Stimulated activated CD4-positive, alpha-beta T cell treated with anti-CD3 and anti-CD28 coated beads, Interleukin-4, amount 100 ng/mL, for 4 hours (primary cell): ENCODE results near the gene PDE11A.
"Not testable (repeated sequence)": the region's sequence is repeated elsewhere in the genome, so short reads cannot be mapped to it uniquely, and the experiment has no call there.

Source experiments
- DNase-seq, 2 experiments: peaks; one replicate each; pipeline ENCODE4 v3.0.0-alpha.2; 2020

PDE11A gene

DNA sequence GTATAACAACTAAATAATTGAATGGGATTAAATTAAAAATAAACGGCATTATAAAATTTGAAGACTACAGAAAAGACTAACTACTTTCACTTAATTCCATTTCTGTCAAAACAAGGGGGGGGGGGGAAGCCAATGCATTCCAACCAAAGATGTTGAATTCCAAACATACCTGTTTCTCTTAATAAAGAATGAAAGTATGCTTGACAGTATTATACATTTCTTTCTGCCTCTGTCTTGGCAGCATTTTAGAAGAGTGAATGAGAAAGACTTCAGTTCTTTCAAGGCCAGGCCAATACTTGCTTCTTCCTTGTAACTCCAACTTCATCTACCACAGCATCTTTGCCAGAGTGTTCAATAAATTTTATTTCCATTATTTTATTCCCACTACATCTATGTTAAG lies 65.9 kb downstream of the PDE11A start:
- no peak for DNase-seq

DNA sequence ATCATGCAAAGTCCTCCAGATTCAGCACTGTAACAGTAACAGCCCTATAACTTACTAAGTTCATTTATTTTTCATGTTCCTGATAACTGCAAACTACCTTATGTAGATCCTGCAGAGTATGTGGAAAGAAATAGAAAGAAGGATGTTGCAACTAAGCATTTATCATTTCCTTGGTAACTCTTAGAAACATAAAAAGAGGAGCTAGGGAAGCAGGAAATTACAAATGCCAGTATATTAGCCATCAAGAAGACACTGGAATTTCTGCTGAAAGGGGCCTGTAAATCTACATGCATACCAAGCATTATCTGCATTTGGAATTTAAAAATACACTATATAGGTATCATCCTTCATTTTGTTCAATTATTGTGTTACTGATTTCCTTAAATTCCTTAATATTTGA lies 66.8 kb downstream of the PDE11A start:
- DNase-seq = no peak

DNA sequence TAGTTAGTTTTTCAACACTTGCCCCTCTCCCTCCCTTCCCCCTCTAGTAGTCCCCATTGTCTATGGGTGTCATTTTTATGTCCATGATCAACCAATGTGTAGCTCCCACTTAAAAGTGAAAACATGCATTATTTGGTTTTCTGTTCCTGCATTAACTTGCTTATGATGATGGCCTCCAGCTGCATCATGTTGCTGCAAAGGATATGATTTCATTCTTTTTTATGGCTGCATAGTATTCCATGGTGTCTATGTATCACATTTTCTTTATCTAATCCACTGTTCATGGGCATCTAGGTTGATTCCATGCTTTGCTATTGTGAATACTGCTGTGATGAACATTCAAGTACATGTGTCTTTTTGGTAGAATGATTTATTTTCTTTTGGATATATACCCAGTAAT lies 70.5 kb downstream of the PDE11A start:
- DNase-seq = no peak

DNA sequence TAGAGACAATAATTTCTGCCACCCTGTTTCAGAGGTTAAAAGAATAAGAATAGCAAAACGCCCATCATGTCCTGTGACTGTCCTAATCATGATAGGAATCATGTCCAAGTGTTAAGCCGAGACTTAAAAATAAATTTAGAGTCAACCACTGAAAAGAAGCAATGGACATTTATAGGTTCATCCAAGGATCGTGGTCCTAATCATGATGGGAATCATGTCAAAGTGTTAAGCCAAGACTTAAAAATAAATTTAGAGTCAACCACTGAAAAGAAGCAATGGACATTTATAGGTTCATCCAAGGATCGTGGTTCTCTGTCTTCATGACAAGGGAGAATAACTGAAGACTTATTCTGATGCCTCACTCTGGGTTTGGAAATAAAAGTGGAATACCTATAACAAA lies 73.6 kb downstream of the PDE11A start:
- DNase-seq = no peak

DNA sequence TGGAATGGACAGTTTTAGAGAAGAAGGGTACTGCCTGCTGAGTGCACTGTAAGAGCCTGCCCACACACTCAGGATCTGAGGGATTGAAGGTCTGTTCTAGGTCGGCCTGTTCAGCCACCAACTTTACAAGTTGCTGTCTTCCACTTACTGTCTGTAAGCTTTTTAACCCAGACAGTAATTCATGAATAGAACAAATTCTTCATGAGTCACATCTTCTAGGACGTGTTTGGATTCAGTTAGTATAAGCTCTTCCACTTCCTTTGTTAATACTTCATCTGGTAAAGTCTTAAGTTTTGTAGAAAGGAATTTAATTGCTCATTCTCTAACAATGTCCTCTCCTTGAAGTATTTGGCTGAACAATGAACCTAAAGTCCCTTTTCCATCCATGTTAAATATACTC lies 74.6 kb downstream of the PDE11A start:
- DNase-seq = no peak

DNA sequence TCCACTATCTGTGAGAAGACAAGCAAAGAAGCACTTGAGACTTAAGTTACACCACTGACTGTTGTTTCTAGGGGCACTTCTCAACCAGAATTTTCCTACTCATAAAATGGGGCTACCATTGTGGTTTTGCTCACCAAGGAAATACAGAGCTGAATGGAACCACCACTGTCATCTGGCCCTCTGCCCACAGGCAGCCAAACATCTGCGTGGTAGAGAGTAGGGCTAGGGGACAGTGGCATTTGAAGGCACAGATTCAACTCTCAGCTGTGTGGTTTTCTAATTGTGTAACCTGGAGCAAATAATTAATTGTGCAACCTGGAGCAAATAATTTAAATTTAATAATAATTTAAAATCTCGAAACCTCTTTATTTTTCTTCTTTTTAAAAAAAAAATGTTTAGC lies 79.6 kb downstream of the PDE11A start:
- no peak for DNase-seq

DNA sequence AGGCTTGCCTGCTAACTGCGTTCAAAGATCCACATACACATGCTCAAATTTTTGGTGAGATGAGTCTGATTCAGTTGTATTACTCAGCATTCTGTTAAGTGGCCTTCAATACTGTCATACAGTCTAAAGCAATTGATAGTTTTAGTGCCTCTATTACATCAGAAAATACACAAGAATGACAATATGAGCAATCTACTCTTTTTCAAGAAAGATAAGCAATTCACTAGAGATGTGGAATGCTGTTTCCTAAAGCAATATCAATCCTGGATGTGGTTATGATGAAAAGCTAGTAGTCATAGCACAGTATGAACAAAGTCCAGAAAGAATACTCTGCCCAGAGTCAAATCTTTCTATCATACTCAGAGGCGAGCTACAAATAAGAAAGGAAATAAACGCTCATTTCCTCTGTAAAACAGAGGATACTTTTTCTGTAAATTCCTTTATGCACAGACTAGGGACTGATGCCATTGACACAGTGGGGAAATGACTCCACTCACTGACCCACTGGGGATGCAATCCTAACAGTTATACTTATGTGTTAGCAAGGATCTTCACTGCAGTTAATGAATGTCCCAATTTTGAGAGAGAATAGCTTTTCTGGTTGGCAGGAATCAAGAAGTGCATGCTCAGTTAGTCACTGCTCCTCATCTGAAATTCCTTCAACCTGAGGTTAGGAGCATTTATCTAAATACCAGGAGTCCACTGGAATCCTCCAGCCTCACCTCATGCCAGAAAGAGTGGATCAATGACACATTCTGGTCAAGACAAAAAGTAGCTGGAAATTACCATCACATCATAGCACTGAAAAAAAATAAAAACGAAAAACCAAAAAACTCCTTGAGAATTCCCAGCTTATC lies 83.3 kb downstream of the PDE11A start:
- DNase-seq = no peak

DNA sequence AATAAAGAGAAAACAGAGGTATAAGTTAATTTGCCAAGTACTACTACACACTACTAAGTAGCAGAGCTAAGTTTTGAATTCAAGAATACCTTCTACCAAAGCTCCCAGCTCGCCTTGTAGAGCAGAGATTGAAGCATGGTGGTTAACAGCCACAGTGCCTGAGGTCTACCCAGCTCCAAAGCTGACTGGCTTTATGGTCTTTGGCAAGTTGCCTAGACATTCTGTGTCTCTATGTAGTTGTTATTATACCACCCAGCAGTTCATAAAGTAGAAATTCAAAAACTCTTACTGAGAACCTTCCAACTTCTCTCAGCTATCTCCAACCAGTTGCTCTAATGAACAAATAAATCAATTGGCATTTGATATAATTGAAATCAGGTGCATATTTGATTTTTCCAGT lies 87.8 kb downstream of the PDE11A start:
- DNase-seq = no peak

DNA sequence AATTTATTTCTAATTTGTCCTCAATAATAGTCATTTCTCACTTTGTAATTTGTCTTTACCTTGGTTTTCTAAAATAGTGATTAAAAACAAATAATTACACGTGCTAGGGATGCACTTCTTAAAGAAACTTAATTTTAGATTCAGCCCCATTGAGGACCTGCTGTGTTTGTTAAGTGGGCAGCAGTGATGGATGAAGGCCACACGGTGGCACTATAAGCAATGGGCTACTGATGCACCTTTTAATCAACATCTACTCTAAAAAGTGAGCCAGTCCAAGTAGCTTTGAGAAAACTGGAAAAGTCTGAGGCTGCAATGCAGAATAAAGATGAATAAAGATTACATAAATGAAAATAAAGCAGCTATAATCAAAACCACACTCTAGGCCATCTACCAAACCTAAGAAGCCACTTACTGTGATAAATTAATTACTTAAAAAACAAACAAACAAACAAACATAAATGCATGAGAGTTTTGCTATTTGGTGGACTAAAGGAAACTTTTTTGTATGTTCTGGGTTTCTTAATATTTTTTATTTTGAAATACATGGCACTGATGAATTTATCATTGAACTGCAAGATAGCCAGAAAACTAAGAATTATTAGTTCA lies 89.3 kb downstream of the PDE11A start:
- DNase-seq = no peak

DNA sequence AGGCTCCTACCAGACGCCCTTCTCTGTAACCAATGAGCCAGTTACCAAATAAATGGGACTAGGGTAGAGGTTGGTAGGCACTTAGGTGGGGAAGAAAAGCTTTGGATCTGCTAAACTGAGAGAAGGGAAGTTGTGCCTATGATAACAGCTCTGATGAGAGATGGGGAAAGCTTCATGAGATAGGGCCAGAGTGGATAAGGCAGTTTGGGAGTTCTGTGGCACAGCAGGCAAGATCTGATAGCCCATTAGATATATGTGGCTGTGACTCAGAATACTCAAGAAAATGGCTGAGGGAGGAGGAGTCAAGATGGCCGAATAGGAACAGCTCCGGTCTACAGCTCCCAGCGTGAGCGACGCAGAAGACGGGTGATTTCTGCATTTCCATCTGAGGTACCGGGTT lies 99.8 kb downstream of the PDE11A start:
- DNase-seq = no peak

DNA sequence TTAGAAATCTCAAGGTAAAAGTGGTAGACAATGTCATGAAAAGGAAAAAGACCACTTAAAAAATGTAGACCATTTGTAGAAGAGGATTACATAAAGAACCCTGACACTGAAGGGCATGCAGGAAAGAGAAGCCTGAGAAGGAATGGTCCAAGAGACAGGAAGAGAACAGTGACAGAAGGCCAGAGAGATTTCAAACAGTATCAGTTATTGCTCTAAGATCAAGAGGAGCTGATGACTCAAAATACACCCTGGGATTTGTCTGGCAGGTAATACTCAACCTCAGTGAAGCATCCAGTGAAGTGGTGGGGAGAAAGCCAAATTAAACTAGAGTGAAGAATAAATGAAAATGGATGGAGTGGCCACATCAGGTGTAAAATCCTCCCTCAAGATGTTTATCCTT lies 100.5 kb downstream of the PDE11A start:
- no peak for DNase-seq

DNA sequence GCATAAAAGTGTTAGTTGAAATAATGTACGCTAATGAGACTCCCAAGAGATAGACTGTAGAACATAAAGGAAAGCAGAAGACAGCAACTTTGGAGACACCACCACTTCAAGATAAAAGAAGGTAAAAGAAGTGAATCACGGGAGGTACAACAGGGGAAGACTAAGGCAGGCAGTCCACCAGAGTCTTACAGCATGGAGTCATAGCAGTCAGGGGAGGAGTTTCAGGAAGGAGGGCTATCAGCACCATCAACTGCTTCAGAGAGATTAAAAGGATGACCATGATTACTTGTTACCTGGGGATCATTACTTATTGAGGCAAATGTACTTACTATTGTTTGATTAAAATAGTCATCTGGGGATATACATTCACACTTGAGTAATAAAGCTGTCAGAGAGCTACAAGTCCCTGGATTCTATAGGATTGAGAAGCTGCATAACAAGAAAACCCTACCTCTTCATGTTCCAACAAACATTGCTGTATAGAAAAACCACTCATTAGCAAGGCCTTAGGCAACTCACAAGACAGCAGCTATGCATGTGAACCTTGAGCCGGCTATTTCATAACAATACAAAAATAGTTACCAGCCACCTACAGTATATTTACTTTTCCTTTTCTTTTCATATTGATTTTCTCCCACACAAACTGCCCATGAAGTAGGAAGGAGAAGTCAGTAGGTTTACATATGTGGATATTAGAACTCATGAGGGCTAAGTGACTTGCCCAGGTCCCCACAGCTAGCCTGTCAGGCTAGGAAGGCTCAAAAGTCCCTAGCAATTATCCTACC lies 101.7 kb downstream of the PDE11A start:
- DNase-seq = no peak

DNA sequence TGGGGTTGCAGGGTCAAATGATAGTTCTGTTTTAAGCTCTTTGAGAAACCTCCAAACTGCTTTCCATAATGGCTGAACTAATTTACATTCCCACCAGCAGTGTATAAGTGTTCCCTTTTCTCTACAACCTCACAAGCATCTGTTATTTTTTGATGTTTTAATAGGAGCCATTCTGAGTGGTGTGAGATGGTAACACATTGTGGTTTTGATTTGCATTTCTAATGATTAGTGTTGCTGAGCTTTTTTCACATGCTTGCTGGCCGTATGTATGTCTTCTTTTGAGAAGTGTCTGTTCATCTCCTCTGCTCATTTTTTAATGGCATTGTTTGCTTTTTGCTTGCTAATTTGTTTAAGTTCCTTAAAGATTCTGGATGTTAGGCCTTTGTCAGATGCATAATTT lies 107.7 kb downstream of the PDE11A start:
- no peak for DNase-seq

DNA sequence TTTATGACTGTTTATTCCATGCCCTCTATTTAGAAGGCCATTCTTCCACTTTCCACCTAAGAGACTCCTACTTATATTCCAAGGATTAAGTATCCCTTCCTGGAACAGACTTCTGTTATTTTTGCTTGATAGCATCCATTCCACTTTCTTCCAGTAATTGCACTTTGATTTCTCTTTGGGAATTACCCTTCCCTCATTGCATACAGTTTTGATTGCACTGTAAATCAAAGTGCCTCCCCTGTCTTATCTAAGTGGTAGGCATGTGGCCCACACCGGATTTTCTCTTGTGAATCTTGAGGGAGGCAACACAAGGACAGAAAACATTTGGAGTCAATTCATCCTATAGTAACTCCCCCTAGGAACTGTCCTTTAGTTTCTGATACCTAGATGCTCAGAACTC lies 120.4 kb downstream of the PDE11A start:
- DNase-seq = no peak

DNA sequence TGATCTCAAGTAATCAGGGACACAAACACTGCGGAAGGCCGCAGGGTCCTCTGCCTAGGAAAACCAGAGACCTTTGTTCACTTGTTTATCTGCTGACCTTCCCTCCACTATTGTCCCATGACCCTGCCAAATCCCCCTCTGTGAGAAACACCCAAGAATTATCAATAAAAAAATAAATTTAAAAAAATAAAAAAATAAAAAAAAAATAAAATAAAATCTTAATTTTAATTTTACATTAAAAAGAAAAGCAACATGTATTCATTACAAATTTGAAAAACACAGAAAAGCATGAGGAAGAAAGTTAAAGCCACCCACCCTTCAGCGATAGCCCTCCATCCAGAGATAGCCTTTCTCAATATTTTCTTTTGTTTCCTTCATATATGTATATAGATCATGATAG lies 125.0 kb downstream of the PDE11A start:
- not testable (repeated sequence) for DNase-seq

DNA sequence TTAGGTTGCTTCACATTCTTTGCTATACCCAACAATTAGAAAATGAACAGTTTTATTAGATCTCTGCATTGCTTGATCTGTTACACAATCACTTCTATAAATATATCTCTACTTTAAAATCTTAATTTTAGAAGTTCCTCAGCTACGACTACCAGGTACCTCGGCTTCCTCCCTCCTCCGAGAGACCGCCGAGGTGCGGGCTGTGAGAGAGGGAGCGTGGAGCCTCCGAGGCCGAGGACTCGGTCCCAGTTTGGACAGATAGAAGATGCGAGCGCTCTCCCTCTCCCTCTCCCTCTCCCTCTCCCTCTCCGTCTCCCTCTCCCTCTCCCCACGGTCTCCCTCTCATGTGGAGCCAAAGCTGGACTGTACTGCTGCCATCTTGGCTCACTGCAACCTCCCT lies 128.0 kb downstream of the PDE11A start:
- DNase-seq = not testable (repeated sequence)

DNA sequence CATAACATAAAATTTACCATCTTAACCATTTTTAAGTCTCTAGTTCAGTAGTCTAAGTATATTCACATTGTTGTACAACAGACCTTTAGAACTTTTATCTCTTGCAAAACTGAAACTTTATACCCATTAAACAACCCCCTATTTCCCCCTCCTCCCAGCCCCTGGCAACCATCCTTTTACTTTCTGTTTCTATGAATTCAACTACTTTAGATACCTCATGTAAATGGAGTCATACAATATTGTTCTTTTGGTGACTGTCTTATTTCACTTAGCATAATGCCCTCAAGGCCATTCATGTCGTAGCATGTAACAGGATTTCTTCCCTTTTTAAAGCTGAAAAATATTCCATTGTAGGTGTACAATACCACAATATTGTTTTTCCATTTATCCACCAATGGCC lies 129.8 kb downstream of the PDE11A start:
- no peak for DNase-seq

DNA sequence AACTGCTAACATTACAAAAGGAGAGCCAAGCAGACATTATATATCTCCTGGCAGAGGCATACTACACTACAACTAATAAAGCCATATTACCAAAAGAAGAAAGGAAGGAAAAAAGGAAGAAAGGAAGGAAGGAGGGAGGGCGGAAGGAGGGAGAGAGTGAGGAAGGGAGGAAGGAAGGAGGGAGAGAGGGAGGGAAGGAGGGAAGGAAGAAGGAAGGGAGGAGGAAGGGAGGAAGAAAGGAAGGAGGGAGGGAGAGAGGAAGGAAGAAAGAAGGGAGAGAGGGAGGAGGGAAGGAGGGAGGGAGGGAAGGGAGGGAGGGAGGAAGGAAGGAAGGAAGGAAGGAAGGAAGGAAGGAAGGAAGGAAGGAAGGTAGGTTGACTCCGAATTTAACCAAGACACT lies 133.4 kb downstream of the PDE11A start:
- no peak for DNase-seq

DNA sequence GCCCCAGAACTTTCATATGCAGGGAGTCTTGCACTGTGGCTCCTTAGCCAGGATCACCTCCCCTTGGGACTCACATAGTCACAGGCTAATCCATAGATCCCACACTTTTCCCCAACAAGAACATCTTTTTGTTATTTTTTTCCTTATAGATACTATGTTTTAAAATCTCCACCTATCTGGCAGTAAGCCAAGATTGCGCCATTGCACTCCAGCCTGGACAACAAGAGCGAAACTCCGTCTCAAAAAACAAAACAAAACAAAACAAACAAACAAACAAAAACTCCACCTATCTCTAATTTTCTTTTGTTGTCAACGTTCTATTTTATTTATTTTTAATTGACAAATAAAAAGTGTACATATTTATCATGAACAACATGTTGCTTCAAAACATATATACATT lies 141.7 kb downstream of the PDE11A start:
- no peak for DNase-seq

DNA sequence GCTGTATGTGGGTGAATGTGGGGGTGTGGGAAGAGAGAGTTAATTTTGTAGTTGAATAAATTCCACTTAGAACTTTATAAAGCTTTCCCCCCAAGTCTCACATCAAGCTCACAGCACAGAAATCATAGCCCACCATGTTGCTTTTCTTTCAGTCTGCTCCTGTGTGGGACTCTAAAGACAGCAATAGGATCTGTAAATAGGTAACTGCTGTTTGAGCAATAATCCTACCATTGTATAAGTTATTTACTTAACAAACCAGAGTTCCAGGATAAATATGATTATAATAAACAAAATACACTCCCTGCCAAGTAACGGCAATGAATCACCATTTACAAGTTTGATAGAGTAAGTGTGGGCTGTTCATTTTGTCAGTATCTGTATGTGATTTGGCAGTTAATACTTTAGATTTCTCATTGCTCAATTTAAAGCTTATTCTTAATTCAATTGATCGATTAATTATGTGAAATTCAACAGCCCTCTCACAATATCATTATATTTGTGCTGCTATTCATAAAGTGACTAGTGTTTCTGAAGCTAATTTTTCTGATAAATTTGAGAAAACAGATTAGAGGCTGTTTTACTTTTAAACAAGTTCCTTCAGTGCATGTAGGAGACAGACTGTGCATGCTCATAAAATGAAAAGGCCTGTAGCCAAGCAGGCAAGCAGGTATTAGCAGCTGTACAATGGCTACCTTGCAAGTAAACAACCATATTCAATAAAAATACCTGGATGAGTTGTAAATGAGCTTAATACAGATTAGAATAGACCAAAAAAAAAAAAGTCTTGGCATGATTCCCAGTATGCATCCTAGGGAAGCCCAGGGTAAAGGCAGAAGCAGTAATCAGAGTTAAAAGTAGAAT lies 142.7 kb downstream of the PDE11A start:
- DNase-seq = no peak

DNA sequence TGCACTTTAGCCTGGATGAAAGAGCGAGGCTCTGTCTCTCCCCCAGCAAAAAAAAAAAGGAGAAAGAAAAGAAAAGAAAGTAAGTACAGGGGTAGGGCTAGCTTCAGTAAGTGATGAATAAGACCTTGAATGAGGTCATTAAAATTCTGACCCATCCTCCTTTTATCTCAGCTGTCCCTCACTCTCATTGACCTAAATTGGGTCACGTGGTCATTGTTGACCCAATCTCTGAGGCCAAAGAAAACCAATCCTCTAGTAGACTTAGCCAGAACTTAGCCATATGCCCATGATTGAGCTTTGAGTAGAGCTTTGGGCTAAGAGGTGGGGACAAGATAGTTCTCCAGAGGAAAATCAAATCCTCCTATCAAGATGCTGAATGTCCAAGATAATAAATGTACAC lies 149.3 kb downstream of the PDE11A start:
- DNase-seq = no peak

DNA sequence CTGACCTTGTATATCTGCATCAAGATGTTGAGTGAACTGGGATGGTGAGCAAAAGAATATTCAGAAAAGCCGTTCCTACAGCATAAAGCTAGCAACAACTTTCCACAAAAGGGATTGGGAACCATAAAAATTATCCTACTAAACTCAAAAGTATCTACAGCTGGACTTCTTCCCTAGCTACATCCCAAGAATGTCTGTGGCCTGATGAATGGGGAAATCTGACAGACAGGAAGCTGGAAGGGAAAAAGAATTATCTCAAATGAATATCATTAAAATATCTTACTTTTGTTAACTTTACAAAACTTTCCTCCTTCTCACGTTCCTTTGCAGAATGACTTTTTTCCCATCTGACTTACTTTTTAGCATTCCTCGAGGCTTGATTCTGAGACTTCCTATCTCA lies 150.9 kb downstream of the PDE11A start:
- no peak for DNase-seq

DNA sequence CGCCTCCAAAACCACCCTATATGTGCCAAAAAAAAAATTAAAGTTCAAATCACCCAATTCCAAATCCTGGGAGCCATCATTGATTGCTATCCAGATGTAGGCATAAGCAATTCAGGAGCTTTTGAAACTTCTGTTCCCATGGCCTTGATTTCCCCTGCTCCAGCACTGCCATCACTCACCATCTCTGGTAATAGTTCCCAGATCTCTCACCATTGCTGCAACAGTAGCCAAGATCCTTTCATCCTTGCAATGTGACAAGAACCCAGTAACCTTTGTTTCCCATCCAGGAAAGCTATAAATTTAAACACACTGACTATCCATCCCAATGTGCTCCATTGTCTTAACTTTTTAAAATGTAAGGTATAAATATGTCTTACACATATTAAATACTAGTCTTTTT lies 155.4 kb downstream of the PDE11A start:
- no peak for DNase-seq
